Suprapubic skin (tissue), 4 donors: ENCODE data around the gene DUSP23.
A peak's percentile ranks its signal among the peaks of the same experiment; 100 is the strongest.

ENCODE experiments used
- CTCF ChIP-seq, 2 donors: fragments of 200-600 bp in 1 of 2; fragments of 450-650 bp in 1 of 2; sonication (generic) in 1 of 2; IDR thresholded peaks; one replicate each; pipeline ENCODE4 v1.5.1; 2016 to 2019; ENCODE audit warnings: antibody characterized with exemption in 2 of 2, mild to moderate bottlenecking in 1 of 2, moderate library complexity in 1 of 2
- EP300 ChIP-seq: sonication (generic); formaldehyde crosslinking; IDR thresholded peaks from one replicate; pipeline ENCODE4 v1.6.1; 2017; ENCODE audit warnings: antibody characterized with exemption
- POLR2A ChIP-seq, 2 donors: fragments of 450-650 bp; IDR thresholded peaks; one replicate each; pipeline ENCODE4 v1.6.1; 2017; ENCODE audit warnings: antibody characterized with exemption in 2 of 2, mild to moderate bottlenecking in 2 of 2, moderate library complexity in 2 of 2
- POLR2AphosphoS5 ChIP-seq, 3 donors: sonication (generic); formaldehyde crosslinking; IDR thresholded peaks; one replicate each; pipeline ENCODE4 v1.6.1; 2017; ENCODE audit warnings: antibody characterized with exemption in 3 of 3

GRCh38 chr1:159790237-159790917 lies 9.6 kb downstream of the DUSP23 start:
- TF ChIP-seq POLR2A (IDR thresholded peaks at IDR 0.05) (no peak), POLR2AphosphoS5 (IDR thresholded peaks at IDR 0.05) (no peak), CTCF (IDR thresholded peaks at IDR 0.05) (peak in 1 of 2 donors; percentile 24), EP300 (no peak)
